ENCODE measurements around the gene ECSIT.

Gene ECSIT

GRCh38 chr19:11549386-11549953, 20.5 kb upstream of the ECSIT start:
- no peak for DNase-seq

GRCh38 chr19:11547929-11548700, 19.2 kb upstream of the ECSIT start:
- no peak for DNase-seq

- no peak for DNase-seq
These were observed 12.3 kb upstream of the ECSIT start for GRCh38 chr19:11541238-11541637.

GRCh38 chr19:11540645-11541044, 11.7 kb upstream of the ECSIT start:
- no peak for DNase-seq

GRCh38 chr19:11539495-11540365, 10.8 kb upstream of the ECSIT start:
- no peak for DNase-seq

GRCh38 chr19:11538232-11539036, 9.5 kb upstream of the ECSIT start, which contains the start of gene CNN1:
Gene CNN1 (plus strand): TSS chr19:11538851. CDS start chr19:11538928, 77 bp downstream.
- no peak for DNase-seq

- peak; percentile 75 to 77 for DNase-seq
These were observed 7.1 kb upstream of the ECSIT start for GRCh38 chr19:11535792-11536595.

- DNase-seq = no peak
These were observed 6.0 kb upstream of the ECSIT start for GRCh38 chr19:11534948-11535347.

GRCh38 chr19:11534538-11534937, 5.6 kb upstream of the ECSIT start:
- DNase-seq = no peak

- peak in 1 of 2 experiments; percentile 12 for DNase-seq
These were observed 1.5 kb upstream of the ECSIT start for GRCh38 chr19:11530432-11530831.

- no peak for DNase-seq
These were observed 9.8 kb downstream of the ECSIT start for GRCh38 chr19:11519138-11519537.

- no peak for DNase-seq
These were observed 15.0 kb downstream of the ECSIT start for GRCh38 chr19:11513946-11514345.

GRCh38 chr19:11510444-11510843, 18.5 kb downstream of the ECSIT start:
- DNase-seq = no peak

GRCh38 chr19:11507370-11508078, 21.4 kb downstream of the ECSIT start:
- DNase-seq = no peak

- DNase-seq = no peak
These were observed 22.0 kb downstream of the ECSIT start for GRCh38 chr19:11506967-11507366.

- no peak for DNase-seq
These were observed 22.8 kb downstream of the ECSIT start for GRCh38 chr19:11506101-11506555.

GRCh38 chr19:11505504-11506100, 23.3 kb downstream of the ECSIT start, which contains the start of gene ZNF653:
Gene ZNF653 (minus strand): TSS chr19:11505839. CDS start chr19:11505786, 53 bp downstream.
- peak; percentile 91 to 94 for DNase-seq

- DNase-seq = peak; percentile 96
These were observed 23.9 kb downstream of the ECSIT start for GRCh38 chr19:11505032-11505503.

GRCh38 chr19:11504502-11505031, 24.4 kb downstream of the ECSIT start:
- no peak for DNase-seq

GRCh38 chr19:11499890-11500420, 29.0 kb downstream of the ECSIT start:
- no peak for DNase-seq

Measured in activated CD4-positive, alpha-beta T cell treated with anti-CD3 and anti-CD28 coated beads, Interleukin-2, amount 50 U/mL, for 4 hours (primary cell).